Upper lobe of right lung (tissue), 1 donor: ENCODE data around the gene MKS1. TPM values are rescaled to one million over a fixed set of nuclear protein-coding genes. Genes with fewer than 3 reads are reported as not detected.

Experiments used
- ATAC-seq: fragments of 200-7000 bp; cut with Tn5 transposase; one replicate; pipeline ENCODE4 v1.9.1; 2020; ENCODE audit warnings: mild to moderate bottlenecking, moderate library complexity
- DNase-seq: peaks from one replicate; pipeline ENCODE4 v3.0.0-alpha.2; 2020
- H3K27ac ChIP-seq: fragments of 200-600 bp; one replicate; pipeline ENCODE4 v1.8.0; 2022
- H3K27me3 ChIP-seq: fragments of 200-600 bp; one replicate; pipeline ENCODE4 v1.8.0; 2022; ENCODE audit warnings: mild to moderate bottlenecking
- H3K36me3 ChIP-seq: fragments of 200-600 bp; one replicate; pipeline ENCODE4 v1.8.0; 2022
- H3K4me1 ChIP-seq: fragments of 200-600 bp; one replicate; pipeline ENCODE4 v1.8.0; 2022
- H3K4me3 ChIP-seq: fragments of 200-600 bp; one replicate; pipeline ENCODE4 v1.8.0; 2022; ENCODE audit warnings: mild to moderate bottlenecking
- H3K9me3 ChIP-seq: fragments of 200-600 bp; one replicate; pipeline ENCODE4 v1.8.0; 2022
- intact Hi-C: fragments of 100-400 bp; cut with DNase I; formaldehyde crosslinking; loops from one replicate; pipeline ENCODE4 v1.11.0; 2022
- total RNA-seq: library from RNA; stranded (reverse); fragmentation: NEBNext Ultra II Directional; extraction: Animal tissue kit (Norgen Biotek cat#: 25700); gene quantifications from one replicate; pipeline ENCODE4 v1.2.1, GENCODE V29; 2021
- TF ChIP-seq, protein P1 (sequence below): fragments of 200-600 bp; IDR thresholded peaks from one replicate; pipeline ENCODE4 v1.8.0; 2022; ENCODE audit warnings: antibody characterized with exemption
- donor health status: DM: no; HTN: yes; CAD: no; lungs with severe emphysema.

The MKS1 gene
- total RNA-seq, 1 donor from 2014 or later, result 15.9 TPM

GRCh38 chr17:58232707-58233156 is 13.7 kb upstream of the MKS1 start:
- Histone ChIP-seq H3K4me1 (peaks cover 4% of the 10 kb centered on the region), H3K36me3 (no peaks in the 10 kb centered on the region), H3K9me3 (no peaks in the 10 kb centered on the region), H3K27me3 (peaks cover 10% of the 10 kb centered on the region), H3K27ac (no peak overlapping the region), H3K4me3 (peak overlapping the region; percentile 4)
- ATAC-seq, result peak; percentile 97
- intact Hi-C loops, result no loop called here
- TF ChIP-seq, protein P1, sequence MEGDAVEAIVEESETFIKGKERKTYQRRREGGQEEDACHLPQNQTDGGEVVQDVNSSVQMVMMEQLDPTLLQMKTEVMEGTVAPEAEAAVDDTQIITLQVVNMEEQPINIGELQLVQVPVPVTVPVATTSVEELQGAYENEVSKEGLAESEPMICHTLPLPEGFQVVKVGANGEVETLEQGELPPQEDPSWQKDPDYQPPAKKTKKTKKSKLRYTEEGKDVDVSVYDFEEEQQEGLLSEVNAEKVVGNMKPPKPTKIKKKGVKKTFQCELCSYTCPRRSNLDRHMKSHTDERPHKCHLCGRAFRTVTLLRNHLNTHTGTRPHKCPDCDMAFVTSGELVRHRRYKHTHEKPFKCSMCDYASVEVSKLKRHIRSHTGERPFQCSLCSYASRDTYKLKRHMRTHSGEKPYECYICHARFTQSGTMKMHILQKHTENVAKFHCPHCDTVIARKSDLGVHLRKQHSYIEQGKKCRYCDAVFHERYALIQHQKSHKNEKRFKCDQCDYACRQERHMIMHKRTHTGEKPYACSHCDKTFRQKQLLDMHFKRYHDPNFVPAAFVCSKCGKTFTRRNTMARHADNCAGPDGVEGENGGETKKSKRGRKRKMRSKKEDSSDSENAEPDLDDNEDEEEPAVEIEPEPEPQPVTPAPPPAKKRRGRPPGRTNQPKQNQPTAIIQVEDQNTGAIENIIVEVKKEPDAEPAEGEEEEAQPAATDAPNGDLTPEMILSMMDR, result no peak
- DNase-seq, result peak; percentile 70

DNA sequence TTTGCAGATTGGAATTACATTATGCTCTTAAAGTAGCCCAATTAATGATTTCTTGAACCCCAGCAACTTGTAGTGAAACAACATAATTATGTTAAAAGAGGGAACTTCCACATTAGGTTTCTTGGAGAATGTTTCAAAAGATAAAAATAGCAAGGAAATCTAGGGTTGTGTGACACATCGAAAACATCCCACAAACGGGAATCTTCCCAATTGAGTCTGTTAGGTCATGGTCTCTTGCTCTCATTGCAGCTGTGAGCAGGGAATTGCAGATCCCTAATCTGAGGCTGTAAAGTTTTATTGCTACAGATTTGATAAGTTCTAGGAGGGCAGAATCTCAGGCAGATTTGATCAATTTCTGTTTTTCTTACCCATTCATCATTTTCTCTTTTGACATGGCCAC is 12.6 kb upstream of the MKS1 start:
- Histone ChIP-seq H3K27ac (no peak overlapping the region), H3K27me3 (peaks cover 10% of the 10 kb centered on the region), H3K4me3 (no peak overlapping the region), H3K4me1 (peaks cover 4% of the 10 kb centered on the region), H3K9me3 (no peaks in the 10 kb centered on the region), H3K36me3 (no peaks in the 10 kb centered on the region)
- ATAC-seq, result no peak
- DNase-seq, result no peak
- TF ChIP-seq, protein P1, result no peak
- intact Hi-C loops, result no loop called here

- no peak for DNase-seq
- no peak for ATAC-seq
- TF ChIP-seq, protein P1, result no peak
- Histone ChIP-seq H3K27ac (no peak overlapping the region), H3K4me1 (peaks cover 4% of the 10 kb centered on the region), H3K27me3 (peaks cover 5% of the 10 kb centered on the region), H3K9me3 (no peaks in the 10 kb centered on the region), H3K36me3 (no peaks in the 10 kb centered on the region), H3K4me3 (no peak overlapping the region)
- intact Hi-C loops, result no loop called here
Measured at GRCh38 chr17:58229881-58230280, 10.8 kb upstream of the MKS1 start.

- H3K36me3 ChIP-seq, result no peaks in the 10 kb centered on the region
- no peak overlapping the region for H3K27ac ChIP-seq
- no peaks in the 10 kb centered on the region for H3K9me3 ChIP-seq
- peaks cover 4% of the 10 kb centered on the region for H3K4me1 ChIP-seq
- H3K4me3 ChIP-seq, result no peak overlapping the region
- ATAC-seq, result no peak
- H3K27me3 ChIP-seq, result peaks cover 5% of the 10 kb centered on the region
- TF ChIP-seq, protein P1, result no peak
- intact Hi-C loops, result no loop called here
- DNase-seq, result no peak
Measured at GRCh38 chr17:58229384-58229783, 10.3 kb upstream of the MKS1 start.

DNA sequence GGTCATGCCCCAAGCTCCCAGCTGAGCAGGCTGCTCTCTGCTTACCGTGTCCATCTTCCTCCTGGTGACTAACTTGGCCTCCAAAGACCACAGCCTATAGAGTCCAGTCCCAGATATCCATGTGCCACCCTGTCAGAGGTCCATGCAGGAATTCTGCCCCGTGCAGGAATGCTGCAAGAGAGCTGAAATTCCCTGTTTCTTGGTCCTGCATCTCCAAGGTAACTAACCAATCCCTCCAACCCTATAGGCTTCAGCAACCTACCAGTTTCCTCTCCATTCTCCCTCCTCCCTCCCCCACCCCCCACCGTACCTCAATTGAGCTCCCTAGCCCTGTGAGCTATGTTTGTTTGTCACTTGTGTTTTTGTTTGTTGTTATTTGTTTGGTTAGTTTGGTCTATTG is 9.6 kb upstream of the MKS1 start:
- H3K4me1 ChIP-seq, result peaks cover 4% of the 10 kb centered on the region
- H3K27ac ChIP-seq, result no peak overlapping the region
- ATAC-seq (no peak), DNase-seq (no peak)
- H3K4me3 ChIP-seq, result no peak overlapping the region
- intact Hi-C loops, result no loop called here
- no peaks in the 10 kb centered on the region for H3K9me3 ChIP-seq
- H3K36me3 ChIP-seq, result no peaks in the 10 kb centered on the region
- TF ChIP-seq, protein P1, result no peak
- H3K27me3 ChIP-seq, result peaks cover 5% of the 10 kb centered on the region

GRCh38 chr17:58227733-58228132 is 8.7 kb upstream of the MKS1 start:
- TF ChIP-seq, protein P1, result no peak
- Histone ChIP-seq H3K36me3 (no peaks in the 10 kb centered on the region), H3K4me3 (no peak overlapping the region), H3K27ac (no peak overlapping the region), H3K9me3 (no peaks in the 10 kb centered on the region), H3K4me1 (peaks cover 4% of the 10 kb centered on the region), H3K27me3 (peaks cover 5% of the 10 kb centered on the region)
- ATAC-seq (no peak), DNase-seq (no peak)
- intact Hi-C loops, result no loop called here
